ENCODE results near the gene RPS6KL1. TPM values are rescaled to one million over a fixed set of nuclear protein-coding genes. Genes with fewer than 3 reads are reported as not detected.

Gene RPS6KL1
- total and polyA plus RNA-seq, 4 donors = 1.1 to 5.9 (median 3.8) TPM

DNA sequence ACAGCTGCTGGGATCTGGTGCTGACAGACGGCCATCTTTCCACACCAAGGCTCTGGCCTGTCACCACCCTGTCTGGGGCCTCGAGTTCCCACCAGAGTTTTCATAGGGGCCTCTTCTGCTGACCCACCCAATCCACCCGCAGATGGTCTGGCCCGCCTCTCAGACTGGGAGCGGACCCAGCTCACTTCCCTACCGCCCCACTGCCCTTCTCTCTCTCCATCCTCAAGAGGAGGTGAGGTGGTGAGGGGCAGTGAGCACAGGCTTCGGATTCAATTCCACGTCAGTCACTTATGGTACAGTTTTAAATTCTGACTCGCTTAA lies 12.3 kb upstream of the RPS6KL1 start:
- no peak overlapping the region for H3K27ac ChIP-seq (ENCODE audit: low read depth in 1 of 2, low read length in 2 of 2)
- 86% methylated on average over 9 of the region's 9 CpGs for WGBS
- TF ChIP-seq, protein P1, sequence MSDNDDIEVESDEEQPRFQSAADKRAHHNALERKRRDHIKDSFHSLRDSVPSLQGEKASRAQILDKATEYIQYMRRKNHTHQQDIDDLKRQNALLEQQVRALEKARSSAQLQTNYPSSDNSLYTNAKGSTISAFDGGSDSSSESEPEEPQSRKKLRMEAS (IDR thresholded peaks at IDR 0.05) = no peak
- TF ChIP-seq, protein P2, sequence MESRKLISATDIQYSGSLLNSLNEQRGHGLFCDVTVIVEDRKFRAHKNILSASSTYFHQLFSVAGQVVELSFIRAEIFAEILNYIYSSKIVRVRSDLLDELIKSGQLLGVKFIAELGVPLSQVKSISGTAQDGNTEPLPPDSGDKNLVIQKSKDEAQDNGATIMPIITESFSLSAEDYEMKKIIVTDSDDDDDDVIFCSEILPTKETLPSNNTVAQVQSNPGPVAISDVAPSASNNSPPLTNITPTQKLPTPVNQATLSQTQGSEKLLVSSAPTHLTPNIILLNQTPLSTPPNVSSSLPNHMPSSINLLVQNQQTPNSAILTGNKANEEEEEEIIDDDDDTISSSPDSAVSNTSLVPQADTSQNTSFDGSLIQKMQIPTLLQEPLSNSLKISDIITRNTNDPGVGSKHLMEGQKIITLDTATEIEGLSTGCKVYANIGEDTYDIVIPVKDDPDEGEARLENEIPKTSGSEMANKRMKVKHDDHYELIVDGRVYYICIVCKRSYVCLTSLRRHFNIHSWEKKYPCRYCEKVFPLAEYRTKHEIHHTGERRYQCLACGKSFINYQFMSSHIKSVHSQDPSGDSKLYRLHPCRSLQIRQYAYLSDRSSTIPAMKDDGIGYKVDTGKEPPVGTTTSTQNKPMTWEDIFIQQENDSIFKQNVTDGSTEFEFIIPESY (IDR thresholded peaks at IDR 0.05) = no peak
- TF ChIP-seq NR2F2 (IDR thresholded peaks at IDR 0.05) (no peak), EGR1 (IDR thresholded peaks at IDR 0.05; ENCODE audit: low read depth in 2 of 2) (no peak), HNF4G (IDR thresholded peaks at IDR 0.05) (no peak), YY1 (IDR thresholded peaks at IDR 0.05) (no peak), GABPA (IDR thresholded peaks at IDR 0.05 in 1 of 2, conservative IDR thresholded peaks at IDR 0.05 in 1 of 2) (no peak), RAD21 (IDR thresholded peaks at IDR 0.05) (no peak), JUND (IDR thresholded peaks at IDR 0.05) (no peak), TAF1 (conservative IDR thresholded peaks at IDR 0.05) (no peak), HNF4A (conservative IDR thresholded peaks at IDR 0.05) (no peak), SP1 (IDR thresholded peaks at IDR 0.05) (no peak), RXRA (IDR thresholded peaks at IDR 0.05) (no peak), FOXA2 (IDR thresholded peaks at IDR 0.05) (no peak), FOXA1 (IDR thresholded peaks at IDR 0.05) (no peak)
- TF ChIP-seq, protein P3, sequence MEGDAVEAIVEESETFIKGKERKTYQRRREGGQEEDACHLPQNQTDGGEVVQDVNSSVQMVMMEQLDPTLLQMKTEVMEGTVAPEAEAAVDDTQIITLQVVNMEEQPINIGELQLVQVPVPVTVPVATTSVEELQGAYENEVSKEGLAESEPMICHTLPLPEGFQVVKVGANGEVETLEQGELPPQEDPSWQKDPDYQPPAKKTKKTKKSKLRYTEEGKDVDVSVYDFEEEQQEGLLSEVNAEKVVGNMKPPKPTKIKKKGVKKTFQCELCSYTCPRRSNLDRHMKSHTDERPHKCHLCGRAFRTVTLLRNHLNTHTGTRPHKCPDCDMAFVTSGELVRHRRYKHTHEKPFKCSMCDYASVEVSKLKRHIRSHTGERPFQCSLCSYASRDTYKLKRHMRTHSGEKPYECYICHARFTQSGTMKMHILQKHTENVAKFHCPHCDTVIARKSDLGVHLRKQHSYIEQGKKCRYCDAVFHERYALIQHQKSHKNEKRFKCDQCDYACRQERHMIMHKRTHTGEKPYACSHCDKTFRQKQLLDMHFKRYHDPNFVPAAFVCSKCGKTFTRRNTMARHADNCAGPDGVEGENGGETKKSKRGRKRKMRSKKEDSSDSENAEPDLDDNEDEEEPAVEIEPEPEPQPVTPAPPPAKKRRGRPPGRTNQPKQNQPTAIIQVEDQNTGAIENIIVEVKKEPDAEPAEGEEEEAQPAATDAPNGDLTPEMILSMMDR (IDR thresholded peaks at IDR 0.05; ENCODE audit: low read depth, low read length, missing input control) = no peak
- TF ChIP-seq, protein P4, sequence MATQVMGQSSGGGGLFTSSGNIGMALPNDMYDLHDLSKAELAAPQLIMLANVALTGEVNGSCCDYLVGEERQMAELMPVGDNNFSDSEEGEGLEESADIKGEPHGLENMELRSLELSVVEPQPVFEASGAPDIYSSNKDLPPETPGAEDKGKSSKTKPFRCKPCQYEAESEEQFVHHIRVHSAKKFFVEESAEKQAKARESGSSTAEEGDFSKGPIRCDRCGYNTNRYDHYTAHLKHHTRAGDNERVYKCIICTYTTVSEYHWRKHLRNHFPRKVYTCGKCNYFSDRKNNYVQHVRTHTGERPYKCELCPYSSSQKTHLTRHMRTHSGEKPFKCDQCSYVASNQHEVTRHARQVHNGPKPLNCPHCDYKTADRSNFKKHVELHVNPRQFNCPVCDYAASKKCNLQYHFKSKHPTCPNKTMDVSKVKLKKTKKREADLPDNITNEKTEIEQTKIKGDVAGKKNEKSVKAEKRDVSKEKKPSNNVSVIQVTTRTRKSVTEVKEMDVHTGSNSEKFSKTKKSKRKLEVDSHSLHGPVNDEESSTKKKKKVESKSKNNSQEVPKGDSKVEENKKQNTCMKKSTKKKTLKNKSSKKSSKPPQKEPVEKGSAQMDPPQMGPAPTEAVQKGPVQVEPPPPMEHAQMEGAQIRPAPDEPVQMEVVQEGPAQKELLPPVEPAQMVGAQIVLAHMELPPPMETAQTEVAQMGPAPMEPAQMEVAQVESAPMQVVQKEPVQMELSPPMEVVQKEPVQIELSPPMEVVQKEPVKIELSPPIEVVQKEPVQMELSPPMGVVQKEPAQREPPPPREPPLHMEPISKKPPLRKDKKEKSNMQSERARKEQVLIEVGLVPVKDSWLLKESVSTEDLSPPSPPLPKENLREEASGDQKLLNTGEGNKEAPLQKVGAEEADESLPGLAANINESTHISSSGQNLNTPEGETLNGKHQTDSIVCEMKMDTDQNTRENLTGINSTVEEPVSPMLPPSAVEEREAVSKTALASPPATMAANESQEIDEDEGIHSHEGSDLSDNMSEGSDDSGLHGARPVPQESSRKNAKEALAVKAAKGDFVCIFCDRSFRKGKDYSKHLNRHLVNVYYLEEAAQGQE (IDR thresholded peaks at IDR 0.05) = no peak
- TF ChIP-seq, protein P5, sequence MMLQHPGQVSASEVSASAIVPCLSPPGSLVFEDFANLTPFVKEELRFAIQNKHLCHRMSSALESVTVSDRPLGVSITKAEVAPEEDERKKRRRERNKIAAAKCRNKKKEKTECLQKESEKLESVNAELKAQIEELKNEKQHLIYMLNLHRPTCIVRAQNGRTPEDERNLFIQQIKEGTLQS (IDR thresholded peaks at IDR 0.05) = no peak
- no peak overlapping the region for H3K9ac ChIP-seq (ENCODE audit: low read depth in 1 of 2, low read length in 2 of 2)
- no peaks in the 10 kb centered on the region for H3K9me3 ChIP-seq (ENCODE audit: control insufficient read depth in 4 of 4, low read length in 3 of 4)
- no peaks in the 10 kb centered on the region for H3K36me3 ChIP-seq (ENCODE audit: control insufficient read depth in 4 of 4, insufficient read depth in 3 of 4, low read depth in 1 of 4, low read length in 3 of 4)
- H3K27me3 ChIP-seq (ENCODE audit: control insufficient read depth in 4 of 4, insufficient read depth in 4 of 4, low read length in 3 of 4) = no peaks in the 10 kb centered on the region
- H3K4me3 ChIP-seq (ENCODE audit: low read depth in 1 of 3, low read length in 3 of 3) = no peak overlapping the region
- DNase-seq (ENCODE audit: low spot score) = no peak
- peaks cover 0 to 10% (median 2%) of the 10 kb centered on the region in 4 donors for H3K4me1 ChIP-seq (ENCODE audit: control insufficient read depth in 4 of 4, insufficient read depth in 4 of 4, low read length in 3 of 4)
